Measurements from ENCODE around the gene RGS3. TPM values are rescaled to one million over a fixed set of nuclear protein-coding genes. Genes with fewer than 3 reads are reported as not detected.
A peak's percentile ranks its signal among the peaks of the same experiment; 100 is the strongest.
"Not testable (repeated sequence)": the region's sequence is repeated elsewhere in the genome, so short reads cannot be mapped to it uniquely, and the experiment has no call there.

Gene RGS3
- total and polyA plus RNA-seq, 10 donors, result 17.5 to 122 (median 82.5) TPM

- peaks cover 0 to 7% (median 0%) of the 10 kb centered on the region in 7 donors for H3K27me3 ChIP-seq (replicated peaks in 1 of 7)
- peaks cover 0 to 22% (median 0%) of the 10 kb centered on the region in 6 donors for H3K4me1 ChIP-seq
- TF ChIP-seq POLR2AphosphoS5 (IDR thresholded peaks at IDR 0.05), result no peak
- no peak for TF ChIP-seq CTCF (IDR thresholded peaks at IDR 0.05 in 8 of 11, conservative IDR thresholded peaks at IDR 0.05 in 3 of 11)
- TF ChIP-seq POLR2A (IDR thresholded peaks at IDR 0.05), result no peak
- WGBS, 5 donors, result 81 to 100% (median 84%) methylated on average over 1 to 10 of the region's 10 CpGs
- no peak overlapping the region for H3K27ac ChIP-seq
- peak; percentile 52 for DNase-seq
- no peaks in the 10 kb centered on the region for H3K9me3 ChIP-seq
- intact Hi-C loops (cut with DNase I; ENCODE audit: low total_unique reads), result no loop called here
- no peaks in the 10 kb centered on the region for H3K36me3 ChIP-seq
- no peak overlapping the region for H3K4me3 ChIP-seq
These were observed 172.6 kb downstream of the RGS3 start for GRCh38 chr9:113636165-113636564.

- TF ChIP-seq CTCF (IDR thresholded peaks at IDR 0.05 in 8 of 11, conservative IDR thresholded peaks at IDR 0.05 in 3 of 11) (no peak), POLR2A (IDR thresholded peaks at IDR 0.05) (no peak), POLR2AphosphoS5 (IDR thresholded peaks at IDR 0.05) (no peak)
- intact Hi-C loops (cut with DNase I; ENCODE audit: low total_unique reads), result no loop called here
- 90 to 97% (median 93%) methylated on average over 6 of the region's 6 CpGs for WGBS, 5 donors
These were observed 173.2 kb downstream of the RGS3 start for GRCh38 chr9:113636693-113637092.

GRCh38 chr9:113638490-113638889 is 175.0 kb downstream of the RGS3 start:
- Histone ChIP-seq H3K27ac (no peak overlapping the region), H3K4me1 (peaks cover 0 to 15% (median 0%) of the 10 kb centered on the region in 6 donors), H3K9me3 (no peaks in the 10 kb centered on the region), H3K36me3 (no peaks in the 10 kb centered on the region), H3K27me3 (replicated peaks in 1 of 7) (no peaks in the 10 kb centered on the region), H3K4me3 (no peak overlapping the region)
- no peak for DNase-seq
- intact Hi-C loops (cut with DNase I; ENCODE audit: low total_unique reads), result no loop called here
- TF ChIP-seq POLR2A (IDR thresholded peaks at IDR 0.05) (no peak), POLR2AphosphoS5 (IDR thresholded peaks at IDR 0.05) (no peak), CTCF (IDR thresholded peaks at IDR 0.05 in 8 of 11, conservative IDR thresholded peaks at IDR 0.05 in 3 of 11) (no peak)
- 84 to 94% (median 88%) methylated on average over 7 of the region's 7 CpGs for WGBS, 5 donors

More at GRCh38 chr9:113636693-113637092, 173.2 kb downstream of the RGS3 start:
- Histone ChIP-seq H3K4me3 (no peak overlapping the region), H3K27ac (no peak overlapping the region), H3K4me1 (peaks cover 0 to 17% (median 0%) of the 10 kb centered on the region in 6 donors), H3K36me3 (no peaks in the 10 kb centered on the region), H3K27me3 (replicated peaks in 1 of 7) (peaks cover 0 to 2% (median 0%) of the 10 kb centered on the region in 7 donors), H3K9me3 (no peaks in the 10 kb centered on the region)
- DNase-seq, result peak; percentile 18

GRCh38 chr9:113638897-113639296 is 175.4 kb downstream of the RGS3 start:
- H3K4me1 ChIP-seq, result peaks cover 0 to 13% (median 0%) of the 10 kb centered on the region in 6 donors
- H3K36me3 ChIP-seq, result no peaks in the 10 kb centered on the region
- no peak for TF ChIP-seq CTCF (IDR thresholded peaks at IDR 0.05 in 8 of 11, conservative IDR thresholded peaks at IDR 0.05 in 3 of 11)
- TF ChIP-seq POLR2AphosphoS5 (IDR thresholded peaks at IDR 0.05), result no peak
- H3K27me3 ChIP-seq (replicated peaks in 1 of 7), result no peaks in the 10 kb centered on the region
- intact Hi-C loops (cut with DNase I; ENCODE audit: low total_unique reads), result no loop called here
- no peaks in the 10 kb centered on the region for H3K9me3 ChIP-seq
- no peak overlapping the region for H3K4me3 ChIP-seq
- H3K27ac ChIP-seq, result no peak overlapping the region
- WGBS, 5 donors, result 72 to 84% (median 79%) methylated on average over 4 of the region's 4 CpGs
- DNase-seq, result peak; percentile 42

GRCh38 chr9:113639411-113639970 is 176.0 kb downstream of the RGS3 start:
- H3K27me3 ChIP-seq (replicated peaks in 1 of 7); H3K4me1 ChIP-seq; H3K27ac ChIP-seq; H3K4me3 ChIP-seq; intact Hi-C loops (cut with DNase I; ENCODE audit: low total_unique reads); H3K36me3 ChIP-seq; H3K9me3 ChIP-seq: not testable (repeated sequence)
- peak; percentile 22 for DNase-seq
- 88 to 94% (median 94%) methylated on average over 15 of the region's 15 CpGs for WGBS, 5 donors
